ENCODE data around the gene LRRC38.
"Not testable (repeated sequence)": the region's sequence is repeated elsewhere in the genome, so short reads cannot be mapped to it uniquely, and the experiment has no call there.

LRRC38 gene

DNA sequence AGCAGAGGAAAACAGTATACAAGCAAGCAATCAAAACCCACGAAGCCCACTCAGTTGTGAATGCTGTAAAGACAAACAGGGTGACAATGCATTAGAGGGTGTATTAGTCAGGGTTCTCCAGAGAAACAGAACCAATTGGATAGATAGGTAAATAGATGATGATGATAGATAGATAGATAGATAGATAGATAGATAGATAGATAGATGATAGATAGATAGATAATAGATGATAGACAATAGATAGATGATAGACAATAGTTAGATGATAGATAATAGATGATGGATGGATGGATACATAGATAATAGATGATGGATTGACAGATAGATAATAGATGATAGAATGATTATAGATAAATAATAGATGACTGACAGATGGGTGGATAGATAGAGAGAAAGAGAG, 48.3 kb downstream of the LRRC38 start:
- DNase-seq (ENCODE audit: low read depth in 2 of 2), result no peak

DNA sequence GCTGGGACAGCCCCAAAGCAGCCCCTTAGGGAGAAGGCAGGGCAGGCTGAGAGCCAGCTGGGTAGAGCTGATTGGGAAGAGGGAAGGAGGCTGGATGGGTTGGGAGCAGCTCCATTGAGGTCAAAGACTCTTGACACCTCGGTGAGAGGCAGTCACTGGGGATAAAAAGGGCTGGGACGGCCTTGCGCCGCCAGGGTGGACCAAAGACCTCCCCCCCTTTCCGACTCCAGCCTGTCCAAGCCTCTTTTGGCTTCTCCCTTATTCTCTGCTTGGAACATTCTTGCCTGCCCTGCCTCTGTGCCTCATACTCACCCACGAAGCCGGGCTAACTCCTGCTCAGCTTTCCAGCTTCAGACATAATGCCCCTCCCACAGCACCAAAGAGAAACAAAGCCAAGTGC, 51.1 kb downstream of the LRRC38 start:
- no peak for DNase-seq (ENCODE audit: low read depth in 2 of 2)

DNA sequence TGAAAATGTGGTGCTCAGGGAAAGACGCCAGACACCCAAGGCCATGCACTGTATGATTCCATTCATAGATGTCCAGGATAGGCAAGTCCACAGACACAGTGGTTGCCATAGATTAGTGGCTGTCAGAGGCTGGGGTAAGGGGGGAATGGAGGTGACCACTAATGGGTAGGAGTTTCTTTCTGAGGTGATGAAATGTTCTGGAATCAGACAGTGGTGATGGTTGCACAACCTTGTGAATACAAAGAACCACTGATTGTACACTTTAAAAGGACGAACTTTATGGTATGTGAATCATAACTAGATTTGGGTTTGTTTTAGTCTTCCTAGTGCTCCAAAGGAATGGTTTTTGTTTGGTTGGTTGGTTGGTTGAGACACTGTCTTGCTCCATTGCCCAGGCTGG, 51.8 kb downstream of the LRRC38 start:
- DNase-seq (ENCODE audit: low read depth in 2 of 2), result no peak

DNA sequence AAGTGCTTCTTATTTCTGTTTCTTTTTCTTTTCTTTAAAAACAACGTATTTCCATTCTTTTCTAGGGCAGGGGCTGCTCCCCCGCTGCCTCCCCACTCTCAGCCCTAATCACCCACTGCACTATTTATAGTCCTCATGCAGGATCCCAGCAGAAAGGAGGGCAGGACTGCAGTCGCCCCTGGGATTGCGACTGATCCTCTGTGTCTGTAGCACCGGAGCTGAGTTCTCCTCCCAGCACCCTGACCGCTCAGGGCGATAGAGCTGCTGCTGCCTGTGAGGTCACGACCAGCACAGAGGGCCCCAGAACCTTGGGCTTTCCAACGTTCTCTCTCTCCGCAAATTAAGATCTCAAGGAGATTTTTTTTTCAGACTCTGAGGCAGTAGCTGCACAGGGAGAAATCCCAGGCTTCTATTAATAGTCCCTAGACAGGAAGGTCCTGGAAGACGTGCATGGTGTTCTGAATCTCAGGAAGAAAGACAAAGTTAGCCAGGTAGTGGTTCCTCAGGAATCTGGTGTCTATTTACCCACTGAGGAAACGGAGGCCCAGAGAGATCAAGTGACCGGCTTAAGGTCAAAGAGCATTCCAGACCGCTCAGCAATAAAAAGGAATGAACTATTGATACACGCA, 56.8 kb downstream of the LRRC38 start:
- no peak for DNase-seq (ENCODE audit: low read depth in 2 of 2)

DNA sequence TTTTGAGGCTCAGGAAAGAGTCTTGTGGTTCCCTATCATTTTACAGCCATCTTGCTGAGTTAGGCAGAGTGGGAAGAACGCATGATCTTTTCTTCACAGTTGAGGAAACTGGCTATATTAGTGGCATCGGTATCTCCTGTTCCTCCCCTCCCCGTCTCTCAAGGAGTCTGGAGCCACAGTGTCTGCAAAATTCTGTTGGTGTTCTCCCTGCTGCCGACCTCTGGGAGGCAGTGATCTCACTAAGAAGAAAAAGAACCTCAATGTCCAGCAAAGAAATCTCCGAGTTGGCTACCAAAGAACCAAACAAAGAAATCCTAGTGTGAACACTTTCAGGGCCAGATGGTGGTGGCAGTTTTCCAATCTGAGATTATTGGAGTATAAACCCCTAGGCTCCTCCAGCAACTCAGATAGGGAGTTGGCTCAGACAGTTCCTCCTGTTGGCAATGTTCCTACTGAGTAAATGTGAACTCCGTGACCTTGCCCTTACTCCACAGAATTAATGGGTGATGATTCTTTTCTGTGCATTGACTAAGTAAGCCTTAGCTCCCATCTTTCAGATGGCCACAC, 62.3 kb downstream of the LRRC38 start:
- DNase-seq (ENCODE audit: low read depth in 2 of 2), result no peak

DNA sequence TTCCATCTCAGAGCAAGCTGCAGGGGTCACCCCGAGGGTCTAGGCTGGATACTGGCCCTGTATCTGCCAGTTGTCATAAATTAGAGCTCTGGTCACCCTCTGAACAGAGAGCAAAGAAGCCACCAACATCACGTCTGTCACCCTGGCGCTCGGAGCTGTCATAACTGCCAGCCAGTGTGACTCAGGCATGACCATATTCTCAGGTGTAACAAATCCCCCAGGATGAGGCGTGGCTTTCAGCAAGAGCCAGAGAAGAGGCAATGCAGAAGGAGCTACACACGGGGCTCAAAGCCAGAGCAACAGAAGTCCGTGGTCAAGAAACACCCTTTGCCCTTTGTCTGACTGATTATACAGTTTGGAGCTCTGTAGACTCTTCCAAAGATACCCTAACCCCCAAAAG, 63.6 kb downstream of the LRRC38 start:
- DNase-seq (ENCODE audit: low read depth in 2 of 2), result no peak

DNA sequence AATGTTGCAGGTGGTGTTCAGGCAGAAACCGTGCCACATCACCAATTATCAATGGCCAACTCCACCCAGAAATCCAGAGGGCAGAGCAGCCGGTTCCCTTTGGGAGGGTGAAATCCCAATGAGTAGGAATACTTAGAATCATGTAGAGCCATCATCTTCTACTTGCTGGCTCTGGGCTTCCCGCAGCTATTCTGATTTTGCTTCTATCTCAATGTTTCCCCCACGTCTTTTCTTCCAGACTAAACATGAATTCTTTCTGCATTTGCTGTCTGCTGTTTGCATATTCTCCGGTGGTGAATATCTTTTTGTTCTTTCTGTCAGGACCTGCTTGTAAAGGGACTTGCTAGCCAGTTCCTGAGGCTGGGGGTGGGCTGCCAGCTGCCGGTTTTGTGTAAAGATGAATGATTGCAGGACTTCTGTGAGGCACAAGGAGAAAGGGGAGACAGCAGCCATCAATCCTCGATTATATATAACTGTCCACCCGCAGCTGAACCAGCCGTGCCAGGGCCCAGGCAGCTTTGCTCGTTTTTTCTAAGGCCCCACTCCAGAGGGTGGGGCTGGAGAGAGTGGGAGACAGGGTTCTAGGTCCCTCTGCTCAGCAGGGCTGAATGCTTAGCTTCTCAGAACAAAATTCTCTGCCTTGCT, 70.3 kb downstream of the LRRC38 start:
- no peak for DNase-seq (ENCODE audit: low read depth in 2 of 2)

DNA sequence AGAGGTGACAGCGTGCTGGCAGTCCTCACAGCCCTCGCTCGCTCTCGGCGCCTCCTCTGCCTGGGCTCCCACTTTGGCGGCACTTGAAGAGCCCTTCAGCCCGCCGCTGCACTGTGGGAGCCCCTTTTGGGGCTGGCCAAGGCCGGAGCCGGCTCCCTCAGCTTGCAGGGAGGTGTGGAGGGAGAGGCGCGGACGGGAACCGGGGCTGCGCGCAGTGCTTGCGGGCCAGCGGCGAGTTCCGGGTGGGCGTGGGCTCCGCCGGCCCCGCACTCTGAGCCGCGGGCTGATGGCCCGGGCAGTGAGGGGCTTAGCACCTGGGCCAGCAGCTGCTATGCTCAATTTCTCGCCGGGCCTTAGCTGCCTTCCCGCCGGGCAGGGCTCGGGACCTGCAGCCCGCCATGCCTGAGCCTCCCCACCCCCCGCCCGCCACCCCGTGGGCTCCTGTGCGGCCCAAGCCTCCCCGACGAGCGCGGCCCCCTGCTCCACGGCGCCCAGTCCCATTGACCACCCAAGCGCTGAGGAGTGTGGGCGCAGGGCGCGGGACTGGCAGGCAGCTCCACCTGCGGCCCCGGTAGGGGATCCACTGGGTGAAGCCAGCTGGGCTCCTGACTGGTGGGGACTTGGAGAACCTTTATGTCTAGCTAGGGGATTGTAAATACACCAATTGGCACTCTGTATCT, 74.6 kb downstream of the LRRC38 start:
- DNase-seq (ENCODE audit: low read depth in 2 of 2), result not testable (repeated sequence)

DNA sequence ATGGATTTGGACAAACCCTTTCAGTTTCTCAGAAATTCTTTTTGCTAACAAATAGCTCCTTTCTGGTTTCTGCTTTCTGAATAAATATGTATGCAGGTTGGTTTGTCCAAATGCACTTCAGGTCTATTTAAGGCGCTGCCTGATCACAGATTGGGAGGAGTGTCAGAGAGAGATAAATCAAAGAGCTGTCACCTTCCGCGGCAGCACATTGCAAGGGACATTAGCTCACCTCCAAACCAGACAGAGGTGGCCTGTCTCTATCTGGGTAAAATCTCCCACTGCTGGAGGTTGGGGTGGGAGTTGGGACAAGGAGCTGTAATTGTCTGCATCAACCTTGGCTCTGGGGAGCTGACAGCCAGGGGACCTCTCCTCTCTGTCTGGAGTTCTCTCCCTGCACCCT, 78.3 kb downstream of the LRRC38 start:
- DNase-seq (ENCODE audit: low read depth in 2 of 2), result no peak

DNA sequence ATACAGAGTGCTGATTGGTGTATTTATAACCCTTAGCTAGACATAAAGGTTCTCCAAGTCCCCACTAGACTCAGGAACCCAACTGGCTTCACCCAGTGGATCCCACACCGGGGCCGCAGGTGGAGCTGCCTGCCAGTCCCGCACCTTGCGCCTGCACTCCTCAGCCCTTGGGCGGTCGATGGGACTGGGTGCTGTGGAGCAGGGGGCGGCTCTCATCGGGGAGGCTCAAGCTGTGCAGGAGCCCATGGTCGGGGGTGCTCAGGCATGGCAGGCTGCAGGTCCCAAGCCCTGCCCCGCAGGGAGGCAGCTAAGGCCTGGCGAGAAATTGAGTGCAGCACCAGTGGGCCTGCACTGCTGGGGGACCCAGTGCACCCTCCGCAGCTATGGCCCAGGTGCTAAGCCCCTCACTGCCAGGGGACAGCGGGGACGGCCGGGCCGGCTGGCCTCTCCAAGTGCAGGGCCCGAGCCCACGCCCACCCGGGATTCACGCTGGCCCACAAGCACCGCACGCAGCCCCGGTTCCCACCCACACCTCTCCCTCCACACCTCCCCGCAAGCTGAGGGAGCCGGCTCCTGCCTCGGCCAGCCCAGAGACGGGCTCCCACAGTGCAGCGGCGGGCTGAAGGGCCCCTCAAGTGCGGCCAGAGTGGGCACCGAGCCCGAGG, 80.0 kb downstream of the LRRC38 start:
- not testable (repeated sequence) for DNase-seq (ENCODE audit: low read depth in 2 of 2)

DNA sequence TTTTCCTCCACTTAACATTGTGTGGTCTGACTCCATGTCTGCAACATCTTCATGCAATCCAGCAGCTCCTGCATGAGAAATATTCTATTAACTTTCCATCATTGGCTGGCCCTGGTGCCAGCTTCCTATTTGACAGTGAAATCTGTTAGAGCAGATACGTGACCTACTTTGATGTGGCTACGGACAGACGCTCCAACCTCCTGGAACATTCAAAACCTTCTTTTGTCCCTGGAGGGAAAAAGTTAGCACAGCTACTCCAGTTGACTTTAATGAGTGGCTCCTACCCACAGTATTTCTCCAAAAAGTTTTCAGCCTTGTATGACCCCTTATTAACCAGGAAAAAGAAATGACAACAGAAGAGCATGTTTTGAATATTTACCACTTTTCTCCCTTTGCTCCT, 81.6 kb downstream of the LRRC38 start:
- DNase-seq (ENCODE audit: low read depth in 2 of 2), result no peak

DNA sequence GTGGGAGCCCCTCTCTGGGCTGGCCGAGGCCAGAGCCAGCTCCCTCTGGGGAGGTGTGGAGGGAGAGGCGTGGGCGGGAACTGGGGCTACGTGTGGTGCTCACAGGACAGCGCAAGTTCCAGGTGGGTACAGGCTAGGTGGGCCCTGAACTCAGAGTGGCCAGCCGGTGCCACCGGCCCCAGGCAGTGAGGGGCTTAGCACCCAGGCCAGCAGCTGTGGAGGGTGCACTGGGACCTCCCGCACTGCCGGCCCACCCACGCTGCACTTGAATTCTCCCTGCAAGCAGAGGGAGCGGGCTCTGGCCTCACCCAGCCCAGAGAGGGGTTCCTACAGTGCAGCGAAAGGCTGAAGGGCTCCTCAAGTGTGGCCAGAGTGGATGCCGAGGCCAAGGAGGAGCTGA, 83.3 kb downstream of the LRRC38 start:
- DNase-seq (ENCODE audit: low read depth in 2 of 2), result no peak
